A549 (cell line): ENCODE results near the gene RPL21. TPM values are rescaled to one million over a fixed set of nuclear protein-coding genes. Genes with fewer than 3 reads are reported as not detected.

Source experiments
- ATAC-seq, 2 experiments: fragments of 200-7000 bp in 1 of 2; fragments of >200 bp in 1 of 2; cut with Nextera tagmentation in 1 of 2; cut with Tn5 transposase in 1 of 2; 3 replicates each; pipeline versions ENCODE4 v1.8.0 to v1.9.1; 2018 to 2020; ENCODE audit warnings: mild to moderate bottlenecking in 1 of 2, moderate library complexity in 1 of 2
- CTCF ChIA-PET: fragments of 300-600 bp; sonication (Branson Sonifier 250); formaldehyde crosslinking; extraction: SDS; loops from one replicate; lab custom pipeline; 2021; ENCODE audit warnings: antibody characterized with exemption, inconsistent platforms; lab: Yijun Ruan, JAX
- POLR2A ChIA-PET: fragments of 350-600 bp; formaldehyde crosslinking; extraction: SDS; loops from one replicate; lab custom pipeline; 2021; ENCODE audit warnings: antibody characterized with exemption, inconsistent platforms; lab: Yijun Ruan, JAX
- DNase-seq, 2 experiments: peaks; one replicate each; pipeline versions ENCODE4 v3.0.0 to v3.0.0-alpha.2; 2011 to 2016; ENCODE audit warnings: low read depth in 1 of 2, low spot score in 1 of 2
- FAIRE-seq: peaks from 2 replicates; lab custom pipeline; 2011; peaks lifted over from hg19 to GRCh38; lab: Jason Lieb, UNC
- H3K27ac ChIP-seq, 2 experiments: fragments of >200 bp; sonication (Bioruptor Twin); formaldehyde crosslinking; 3 replicates each; pipeline ENCODE4 v1.5.1; 2016 to 2017
- H3K4me1 ChIP-seq: fragments of >200 bp; sonication (Bioruptor Twin); formaldehyde crosslinking; 3 replicates; pipeline ENCODE4 v1.6.1; 2016
- H3K4me2 ChIP-seq: fragments of >200 bp; sonication (Bioruptor Twin); formaldehyde crosslinking; 3 replicates; pipeline ENCODE4 v1.6.1; 2016
- H3K4me3 ChIP-seq: fragments of >200 bp; sonication (Bioruptor Twin); formaldehyde crosslinking; 3 replicates; pipeline ENCODE4 v1.5.1; 2016
- H3K9me3 ChIP-seq: fragments of >200 bp; sonication (Bioruptor Twin); formaldehyde crosslinking; 3 replicates; pipeline ENCODE4 v1.6.1; 2016
- ATOH8 ChIP-seq: fragments of 250-450 bp; sonication (Bioruptor Pico); IDR thresholded peaks from 2 replicates; pipeline ENCODE4 v1.5.0; 2020; ENCODE audit warnings: low read depth, mild to moderate bottlenecking, moderate library complexity
- CBX8 ChIP-seq: fragments of 200-600 bp; sonication (generic); IDR thresholded peaks from 2 replicates; pipeline ENCODE4 v1.6.1; 2016
- CEBPB ChIP-seq, 2 experiments: fragments of >200 bp in 1 of 2; sonication (Bioruptor Twin) in 1 of 2; formaldehyde crosslinking in 1 of 2; IDR thresholded peaks; 2 replicates each; pipeline ENCODE4 v1.6.1; 2012 to 2016
- EHMT2 ChIP-seq: fragments of 200-600 bp; sonication (generic); IDR thresholded peaks from 2 replicates; pipeline ENCODE4 v1.6.1; 2016; ENCODE audit warnings: antibody characterized with exemption, low read depth, mild to moderate bottlenecking, moderate library complexity
- EP300 ChIP-seq, 2 experiments: fragments of >200 bp; sonication (Bioruptor Twin); formaldehyde crosslinking; IDR thresholded peaks; 2 replicates in 1 of 2; 3 replicates in 1 of 2; pipeline ENCODE4 v1.6.1; 2016 to 2017
- FOSL2 ChIP-seq, 2 experiments: fragments of 450-650 bp in 1 of 2; fragments of >200 bp in 1 of 2; sonication (Bioruptor Twin) in 1 of 2; formaldehyde crosslinking; IDR thresholded peaks; 2 replicates each; pipeline versions ENCODE4 v1.5.0 to v1.6.1; 2016 to 2020; ENCODE audit warnings: mild to moderate bottlenecking in 1 of 2, moderate library complexity in 1 of 2
- GATA3 ChIP-seq: IDR thresholded peaks from 2 replicates; pipeline ENCODE4 v1.6.1; 2012; ENCODE audit warnings: borderline replicate concordance
- HOXA7 ChIP-seq: fragments of 250-450 bp; sonication (Bioruptor Pico); IDR thresholded peaks from 2 replicates; pipeline ENCODE4 v1.5.0; 2020; ENCODE audit warnings: mild to moderate bottlenecking, moderate library complexity
- JUN ChIP-seq, 2 experiments: fragments of >200 bp; sonication (Bioruptor Twin); formaldehyde crosslinking; IDR thresholded peaks; 2 replicates in 1 of 2; 3 replicates in 1 of 2; pipeline ENCODE4 v1.6.1; 2016 to 2017
- KDM5A ChIP-seq: fragments of 200-600 bp; sonication (generic); IDR thresholded peaks from 2 replicates; pipeline ENCODE4 v1.6.1; 2016; ENCODE audit warnings: antibody characterized with exemption, mild to moderate bottlenecking
- NFE2L2 ChIP-seq: fragments of 150-350 bp; conservative IDR thresholded peaks from 2 replicates; pipeline ENCODE4 v1.6.1; 2014; ENCODE audit warnings: low read length
- PHF8 ChIP-seq: fragments of 200-600 bp; sonication (generic); IDR thresholded peaks from 2 replicates; pipeline ENCODE4 v1.6.1; 2016; ENCODE audit warnings: low read depth, mild to moderate bottlenecking, antibody characterized with exemption, moderate library complexity, borderline replicate concordance
- POLR2AphosphoS2 ChIP-seq: conservative IDR thresholded peaks from 2 replicates; pipeline ENCODE4 v1.6.1; 2012; ENCODE audit warnings: low read length, improper control_type of control experiment, inconsistent platforms
- RARB ChIP-seq: fragments of 250-450 bp; sonication (Bioruptor Pico); IDR thresholded peaks from 2 replicates; pipeline ENCODE4 v1.8.0; 2021; ENCODE audit warnings: mild to moderate bottlenecking, moderate library complexity
- RFX5 ChIP-seq: fragments of 450-650 bp; IDR thresholded peaks from 2 replicates; pipeline ENCODE4 v1.7.1; 2014; ENCODE audit warnings: antibody characterized with exemption, mild to moderate bottlenecking, moderate library complexity
- SREBF2 ChIP-seq: fragments of 450-650 bp; IDR thresholded peaks from 2 replicates; pipeline ENCODE4 v1.6.1; 2014; ENCODE audit warnings: mild to moderate bottlenecking, moderate library complexity
- TFCP2L1 ChIP-seq: fragments of 250-450 bp; sonication (Bioruptor Pico); IDR thresholded peaks from 2 replicates; pipeline ENCODE4 v1.5.0; 2021; ENCODE audit warnings: mild to moderate bottlenecking
- TP53 ChIP-seq: fragments of 250-450 bp; sonication (Bioruptor Pico); IDR thresholded peaks from 2 replicates; pipeline ENCODE4 v1.5.0; 2021; ENCODE audit warnings: mild to moderate bottlenecking, moderate library complexity
- ZC3H11A ChIP-seq: fragments of 450-650 bp; IDR thresholded peaks from 2 replicates; pipeline ENCODE4 v1.6.1; 2014; ENCODE audit warnings: antibody characterized with exemption, mild to moderate bottlenecking
- ZFP36 ChIP-seq: fragments of 450-650 bp; IDR thresholded peaks from 2 replicates; pipeline ENCODE4 v1.6.1; 2014; ENCODE audit warnings: borderline replicate concordance; ENCODE audit not compliant: partially characterized antibody
- WGBS: methylation state at CpG from one replicate; pipeline ENCODE4 v1.1.6; 2017; ENCODE audit errors: missing lambda C conversion rate; 5-methylcytosine and 5-hydroxymethylcytosine counted together
- polyA plus RNA-seq, 4 experiments: library from polyadenylated mRNA; depleted of rRNA in 3 of 4; stranded (reverse); fragments of >200 nt; fragmentation: RNase III in 1 of 4; extraction: RNeasy Plus Mini Kit Qiagen cat#74134 plus additional on column Dnase treatment in 1 of 4; gene quantifications; 2 replicates in 3 of 4; 3 replicates in 1 of 4; pipeline ENCODE4 v1.2.3, GENCODE V29; 2011 to 2017
- TF ChIP-seq, protein P1 (sequence below): IDR thresholded peaks from 2 replicates; pipeline ENCODE4 v1.6.1; 2012; ENCODE audit warnings: low read depth, borderline replicate concordance
- TF ChIP-seq, protein P2 (sequence below): fragments of 450-650 bp; IDR thresholded peaks from 2 replicates; pipeline ENCODE4 v1.6.1; 2014; ENCODE audit warnings: antibody characterized with exemption
- TF ChIP-seq, protein P3 (sequence below): fragments of 250-450 bp; sonication (Bioruptor Pico); IDR thresholded peaks from 2 replicates; pipeline ENCODE4 v1.5.0; 2021; ENCODE audit warnings: mild to moderate bottlenecking, moderate library complexity, borderline replicate concordance
- TF ChIP-seq, protein P4 (sequence below): fragments of >200 bp; sonication (Bioruptor Twin); formaldehyde crosslinking; IDR thresholded peaks from 3 replicates; pipeline ENCODE4 v1.6.1; 2016
- TF ChIP-seq, protein P5 (sequence below): fragments of 150-350 bp; IDR thresholded peaks from 2 replicates; pipeline ENCODE4 v1.6.1; 2014; ENCODE audit warnings: low read depth, mild to moderate bottlenecking, low read length
- TF ChIP-seq, protein P6 (sequence below): fragments of >200 bp; sonication (Bioruptor Twin); formaldehyde crosslinking; IDR thresholded peaks from 2 replicates; pipeline ENCODE4 v1.6.1; 2016

The RPL21 gene
- polyA plus RNA-seq, 2 of the 4 experiments (the other 2 are of a cell fraction) = 1,202 to 1,367 TPM

- Histone ChIP-seq H3K9me3 (no peaks in the 10 kb centered on the region), H3K4me3 (peak overlapping the region; percentile 99), H3K4me2 (peak overlapping the region; percentile 88), H3K4me1 (peaks cover 41% of the 10 kb centered on the region; the same call in 2 of the 3 replicates), H3K27ac (peak overlapping the region; percentile 97 to 98)
- ChIA-PET POLR2A (no interaction called here), CTCF (no interaction called here)
- no peak for ATAC-seq
- no peak for FAIRE-seq
- no peak for DNase-seq
- TF ChIP-seq, protein P1, sequence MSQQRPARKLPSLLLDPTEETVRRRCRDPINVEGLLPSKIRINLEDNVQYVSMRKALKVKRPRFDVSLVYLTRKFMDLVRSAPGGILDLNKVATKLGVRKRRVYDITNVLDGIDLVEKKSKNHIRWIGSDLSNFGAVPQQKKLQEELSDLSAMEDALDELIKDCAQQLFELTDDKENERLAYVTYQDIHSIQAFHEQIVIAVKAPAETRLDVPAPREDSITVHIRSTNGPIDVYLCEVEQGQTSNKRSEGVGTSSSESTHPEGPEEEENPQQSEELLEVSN = no peak
- no peak for TF ChIP-seq NFE2L2
- no peak for TF ChIP-seq KDM5A
- TF ChIP-seq JUN (IDR thresholded peaks at IDR 0.05) = 0 out of 5 replicates have a peak, but pooled peaks of 1 of the 2 experiments have one; percentile 37
Observed at GRCh38 chr13:27252467-27252866, 1.1 kb downstream of the RPL21 start.

DNA sequence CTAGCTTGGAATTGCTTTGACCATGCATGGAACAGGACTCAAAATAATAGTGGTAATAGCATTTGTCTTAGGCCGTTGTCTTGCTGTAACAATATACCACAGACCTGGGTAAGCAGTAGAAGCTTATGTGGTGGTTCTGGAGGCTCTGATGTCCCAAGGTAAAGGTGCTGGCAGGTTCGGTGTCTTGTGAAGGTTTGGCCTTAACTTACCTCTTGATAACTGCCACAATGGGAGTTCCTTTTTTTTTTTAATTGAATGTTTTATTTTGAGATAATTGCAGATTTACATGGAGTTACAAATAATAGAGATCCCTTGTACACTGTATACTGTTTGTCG lies 5.8 kb downstream of the RPL21 start:
- DNase-seq = no peak
- TF ChIP-seq TFCP2L1 (no peak), GATA3 (no peak), NFE2L2 (no peak), POLR2AphosphoS2 (no peak), CEBPB (IDR thresholded peaks at IDR 0.05) (no peak), ZFP36 (no peak)
- TF ChIP-seq, protein P2, sequence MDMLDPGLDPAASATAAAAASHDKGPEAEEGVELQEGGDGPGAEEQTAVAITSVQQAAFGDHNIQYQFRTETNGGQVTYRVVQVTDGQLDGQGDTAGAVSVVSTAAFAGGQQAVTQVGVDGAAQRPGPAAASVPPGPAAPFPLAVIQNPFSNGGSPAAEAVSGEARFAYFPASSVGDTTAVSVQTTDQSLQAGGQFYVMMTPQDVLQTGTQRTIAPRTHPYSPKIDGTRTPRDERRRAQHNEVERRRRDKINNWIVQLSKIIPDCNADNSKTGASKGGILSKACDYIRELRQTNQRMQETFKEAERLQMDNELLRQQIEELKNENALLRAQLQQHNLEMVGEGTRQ = no peak
- TF ChIP-seq, protein P3, sequence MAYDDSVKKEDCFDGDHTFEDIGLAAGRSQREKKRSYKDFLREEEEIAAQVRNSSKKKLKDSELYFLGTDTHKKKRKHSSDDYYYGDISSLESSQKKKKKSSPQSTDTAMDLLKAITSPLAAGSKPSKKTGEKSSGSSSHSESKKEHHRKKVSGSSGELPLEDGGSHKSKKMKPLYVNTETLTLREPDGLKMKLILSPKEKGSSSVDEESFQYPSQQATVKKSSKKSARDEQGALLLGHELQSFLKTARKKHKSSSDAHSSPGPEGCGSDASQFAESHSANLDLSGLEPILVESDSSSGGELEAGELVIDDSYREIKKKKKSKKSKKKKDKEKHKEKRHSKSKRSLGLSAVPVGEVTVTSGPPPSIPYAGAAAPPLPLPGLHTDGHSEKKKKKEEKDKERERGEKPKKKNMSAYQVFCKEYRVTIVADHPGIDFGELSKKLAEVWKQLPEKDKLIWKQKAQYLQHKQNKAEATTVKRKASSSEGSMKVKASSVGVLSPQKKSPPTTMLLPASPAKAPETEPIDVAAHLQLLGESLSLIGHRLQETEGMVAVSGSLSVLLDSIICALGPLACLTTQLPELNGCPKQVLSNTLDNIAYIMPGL (CRISPR knock-in tag) = no peak
- TF ChIP-seq, protein P4, sequence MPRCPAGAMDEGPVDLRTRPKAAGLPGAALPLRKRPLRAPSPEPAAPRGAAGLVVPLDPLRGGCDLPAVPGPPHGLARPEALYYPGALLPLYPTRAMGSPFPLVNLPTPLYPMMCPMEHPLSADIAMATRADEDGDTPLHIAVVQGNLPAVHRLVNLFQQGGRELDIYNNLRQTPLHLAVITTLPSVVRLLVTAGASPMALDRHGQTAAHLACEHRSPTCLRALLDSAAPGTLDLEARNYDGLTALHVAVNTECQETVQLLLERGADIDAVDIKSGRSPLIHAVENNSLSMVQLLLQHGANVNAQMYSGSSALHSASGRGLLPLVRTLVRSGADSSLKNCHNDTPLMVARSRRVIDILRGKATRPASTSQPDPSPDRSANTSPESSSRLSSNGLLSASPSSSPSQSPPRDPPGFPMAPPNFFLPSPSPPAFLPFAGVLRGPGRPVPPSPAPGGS = no peak
- TF ChIP-seq, protein P5, sequence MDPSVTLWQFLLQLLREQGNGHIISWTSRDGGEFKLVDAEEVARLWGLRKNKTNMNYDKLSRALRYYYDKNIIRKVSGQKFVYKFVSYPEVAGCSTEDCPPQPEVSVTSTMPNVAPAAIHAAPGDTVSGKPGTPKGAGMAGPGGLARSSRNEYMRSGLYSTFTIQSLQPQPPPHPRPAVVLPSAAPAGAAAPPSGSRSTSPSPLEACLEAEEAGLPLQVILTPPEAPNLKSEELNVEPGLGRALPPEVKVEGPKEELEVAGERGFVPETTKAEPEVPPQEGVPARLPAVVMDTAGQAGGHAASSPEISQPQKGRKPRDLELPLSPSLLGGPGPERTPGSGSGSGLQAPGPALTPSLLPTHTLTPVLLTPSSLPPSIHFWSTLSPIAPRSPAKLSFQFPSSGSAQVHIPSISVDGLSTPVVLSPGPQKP = no peak
- no peak overlapping the region for H3K4me2 ChIP-seq
- ChIA-PET CTCF (interaction anchor here (0.8 to 1.6 kb wide), 4 partner anchors 13 to 272 kb away, joined by 3 to 5 read pairs (median 4); partner anchors contain the start of gene RASL11A), POLR2A (interaction anchor here (0.6 to 1.3 kb wide), 2 partner anchors 74 to 272 kb away, joined by 3 to 4 read pairs; no protein-coding TSS in a partner anchor)
- H3K27ac ChIP-seq = no peak overlapping the region
- H3K4me3 ChIP-seq = no peak overlapping the region
- H3K4me1 ChIP-seq = peaks cover 35% of the 10 kb centered on the region; the same call in 2 of the 3 replicates
- no peak for ATAC-seq
- whole genome bisulfite sequencing = 77% methylated on average over 3 of the region's 3 CpGs
- no peak for FAIRE-seq
- no peaks in the 10 kb centered on the region for H3K9me3 ChIP-seq

DNA sequence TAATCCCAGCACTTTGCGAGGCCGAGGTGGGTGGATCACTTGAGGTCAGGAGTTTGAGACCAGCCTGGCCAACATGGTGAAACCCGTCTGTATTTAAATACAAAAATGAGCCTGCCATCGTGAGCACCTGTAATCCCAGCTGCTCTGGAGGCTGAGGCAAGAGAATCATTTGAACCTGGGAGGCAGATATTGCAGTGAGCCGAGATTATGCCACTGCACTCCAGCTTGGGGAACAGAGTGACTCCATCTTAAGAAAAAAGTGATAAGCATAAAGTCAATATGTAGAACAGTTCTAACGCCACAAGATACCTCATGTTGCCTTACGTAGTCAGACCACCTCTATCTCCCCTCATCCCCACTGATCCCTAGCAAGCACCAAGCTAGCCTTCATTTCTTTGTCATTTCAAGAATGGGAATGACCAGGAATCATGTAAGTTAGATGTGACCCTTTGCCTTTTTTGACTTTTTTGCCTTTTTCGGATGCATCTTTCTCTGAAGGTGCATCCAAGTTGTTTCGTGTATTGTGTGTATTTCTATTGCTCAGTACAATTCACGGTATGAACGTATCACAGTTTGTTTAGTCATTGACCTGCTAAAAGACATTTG lies 6.4 kb downstream of the RPL21 start:
- DNase-seq = no peak
- H3K27ac ChIP-seq = no peak overlapping the region
- no peak for FAIRE-seq
- peak in 1 of 2 experiments; percentile 12; a peak in 1 of 6 replicates for ATAC-seq
- H3K4me1 ChIP-seq = peaks cover 35% of the 10 kb centered on the region; the same call in 2 of the 3 replicates
- H3K4me3 ChIP-seq = no peak overlapping the region
- no peak overlapping the region for H3K4me2 ChIP-seq
- 85% methylated on average over 10 of the region's 11 CpGs for WGBS
- no peaks in the 10 kb centered on the region for H3K9me3 ChIP-seq
- ChIA-PET POLR2A (interaction anchor here (1.3 kb wide), 1 partner anchor 75 kb away, joined by 3 read pairs; no protein-coding TSS in a partner anchor), CTCF (interaction anchor here (1.6 kb wide), 1 partner anchor 272 kb away, joined by 4 read pairs; no protein-coding TSS in a partner anchor)
- TF ChIP-seq EHMT2 = no peak
- TF ChIP-seq TFCP2L1 = peak; percentile 75
- TF ChIP-seq JUN (IDR thresholded peaks at IDR 0.05) = no peak
- TF ChIP-seq, protein P6, sequence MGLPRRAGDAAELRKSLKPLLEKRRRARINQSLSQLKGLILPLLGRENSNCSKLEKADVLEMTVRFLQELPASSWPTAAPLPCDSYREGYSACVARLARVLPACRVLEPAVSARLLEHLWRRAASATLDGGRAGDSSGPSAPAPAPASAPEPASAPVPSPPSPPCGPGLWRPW = no peak
- peak; percentile 18; the same call in 1 of the 2 replicates for TF ChIP-seq RARB (CRISPR knock-in tag)
- TF ChIP-seq RFX5 = no peak
- no peak for TF ChIP-seq CBX8
- peak; percentile 37 for TF ChIP-seq POLR2AphosphoS2
- no peak; the same call in 1 of the 2 replicates for TF ChIP-seq ATOH8 (CRISPR knock-in tag)
- no peak for TF ChIP-seq SREBF2
- TF ChIP-seq PHF8 = no peak
- no peak for TF ChIP-seq ZC3H11A
- TF ChIP-seq FOSL2 (IDR thresholded peaks at IDR 0.05) = no peak
- TF ChIP-seq FOSL2 (CRISPR knock-in tag; IDR thresholded peaks at IDR 0.05) = no peak
- TF ChIP-seq EP300 (IDR thresholded peaks at IDR 0.05) = no peak
- TF ChIP-seq TP53 (CRISPR knock-in tag) = peak; percentile 72; the same call in 1 of the 2 replicates
- TF ChIP-seq HOXA7 = no peak; the same call in 1 of the 2 replicates
- no peak for TF ChIP-seq ZFP36
